T-helper 2 cell (primary cell): ENCODE results near the gene ADH4.
"Not testable (repeated sequence)": the region's sequence is repeated elsewhere in the genome, so short reads cannot be mapped to it uniquely, and the experiment has no call there.

Source experiments
- DNase-seq, 5 experiments: peaks; one replicate each; pipeline versions ENCODE4 v3.0.0 to v3.0.0-alpha.2; 2012 to 2022

Gene ADH4

GRCh38 chr4:99131378-99131777 lies 12.7 kb downstream of the ADH4 start:
- DNase-seq: no peak

GRCh38 chr4:99126376-99126775 lies 17.7 kb downstream of the ADH4 start:
- no peak for DNase-seq

- no peak for DNase-seq
Measured at GRCh38 chr4:99121008-99121407, 23.1 kb downstream of the ADH4 start.

GRCh38 chr4:99120501-99120900 lies 23.6 kb downstream of the ADH4 start:
- DNase-seq: no peak

GRCh38 chr4:99117876-99118693 lies 26.0 kb downstream of the ADH4 start:
- peak in 1 of 5 experiments; percentile 24 for DNase-seq

- DNase-seq: not testable (repeated sequence)
Measured at GRCh38 chr4:99117122-99117841, 26.8 kb downstream of the ADH4 start.

- DNase-seq: not testable (repeated sequence)
Measured at GRCh38 chr4:99109286-99109685, 34.8 kb downstream of the ADH4 start.

GRCh38 chr4:99104153-99104552 lies 39.9 kb downstream of the ADH4 start:
- DNase-seq: no peak

GRCh38 chr4:99103166-99103565 lies 40.9 kb downstream of the ADH4 start:
- DNase-seq: no peak

- DNase-seq: no peak
Measured at GRCh38 chr4:99102634-99103033, 41.5 kb downstream of the ADH4 start.

GRCh38 chr4:99100876-99101275 lies 43.2 kb downstream of the ADH4 start:
- no peak for DNase-seq

- not testable (repeated sequence) for DNase-seq
Measured at GRCh38 chr4:99099814-99100213, 44.3 kb downstream of the ADH4 start.

- no peak for DNase-seq
Measured at GRCh38 chr4:99099311-99099710, 44.8 kb downstream of the ADH4 start.

GRCh38 chr4:99091841-99092240 lies 52.3 kb downstream of the ADH4 start:
- DNase-seq: not testable (repeated sequence)

- DNase-seq: no peak
Measured at GRCh38 chr4:99091216-99091575, 52.9 kb downstream of the ADH4 start.

- DNase-seq: no peak
Measured at GRCh38 chr4:99090481-99091215, 53.4 kb downstream of the ADH4 start.

GRCh38 chr4:99088481-99089365 lies 55.4 kb downstream of the ADH4 start, which contains the start of gene ADH5:
Gene ADH5, minus strand, starts transcription at chr4:99088788. Its CDS starts 88 bp downstream, at chr4:99088700.
- DNase-seq: peak; percentile 77 to 95 (median 87)

GRCh38 chr4:99088023-99088449 lies 56.1 kb downstream of the ADH4 start:
- DNase-seq: peak in 1 of 5 experiments; percentile 44

- no peak for DNase-seq
Measured at GRCh38 chr4:99084595-99084994, 59.5 kb downstream of the ADH4 start.

- no peak for DNase-seq
Measured at GRCh38 chr4:99082192-99082591, 61.9 kb downstream of the ADH4 start.

- DNase-seq: not testable (repeated sequence)
Measured at GRCh38 chr4:99080869-99081268, 63.2 kb downstream of the ADH4 start.

GRCh38 chr4:99079625-99080295 lies 64.3 kb downstream of the ADH4 start:
- no peak for DNase-seq
